CD4-positive, alpha-beta T cell treated with Interleukin-17A for 1 hour (primary cell): Measurements from ENCODE around the gene TNFAIP8L1.
A peak's percentile ranks its signal among the peaks of the same experiment; 100 is the strongest.

ENCODE experiments used
- DNase-seq: peaks from one replicate; pipeline ENCODE4 v3.0.0-alpha.2; 2020

Gene TNFAIP8L1

GRCh38 chr19:4613254-4613751, 26.0 kb upstream of the TNFAIP8L1 start:
- no peak for DNase-seq

GRCh38 chr19:4618019-4618418, 21.3 kb upstream of the TNFAIP8L1 start:
- DNase-seq, result no peak

- DNase-seq, result no peak
Observed at GRCh38 chr19:4619668-4620294, 19.5 kb upstream of the TNFAIP8L1 start.

- no peak for DNase-seq
Observed at GRCh38 chr19:4620675-4621074, 18.6 kb upstream of the TNFAIP8L1 start.

GRCh38 chr19:4622695-4623421, 16.5 kb upstream of the TNFAIP8L1 start:
- no peak for DNase-seq

- no peak for DNase-seq
Observed at GRCh38 chr19:4624301-4624700, 15.0 kb upstream of the TNFAIP8L1 start.

GRCh38 chr19:4624733-4625362, 14.5 kb upstream of the TNFAIP8L1 start:
- no peak for DNase-seq

GRCh38 chr19:4633140-4633967, 6.0 kb upstream of the TNFAIP8L1 start:
- DNase-seq, result peak; percentile 65

- no peak for DNase-seq
Observed at GRCh38 chr19:4635754-4636116, 3.6 kb upstream of the TNFAIP8L1 start.

GRCh38 chr19:4636151-4636717, 3.1 kb upstream of the TNFAIP8L1 start:
- DNase-seq, result peak; percentile 74

GRCh38 chr19:4636761-4637160, 2.6 kb upstream of the TNFAIP8L1 start:
- no peak for DNase-seq

- no peak for DNase-seq
Observed at GRCh38 chr19:4638317-4638716, 999 bp upstream of the TNFAIP8L1 start.

- DNase-seq, result peak; percentile 11
Observed at GRCh38 chr19:4639531-4640246, 373 bp downstream of the TNFAIP8L1 start.

GRCh38 chr19:4640247-4641000, 1.1 kb downstream of the TNFAIP8L1 start:
- no peak for DNase-seq

GRCh38 chr19:4641132-4641531, 1.8 kb downstream of the TNFAIP8L1 start:
- no peak for DNase-seq

- no peak for DNase-seq
Observed at GRCh38 chr19:4642625-4643024, 3.3 kb downstream of the TNFAIP8L1 start.

GRCh38 chr19:4645718-4646117, 6.4 kb downstream of the TNFAIP8L1 start:
- no peak for DNase-seq

- no peak for DNase-seq
Observed at GRCh38 chr19:4647676-4648644, 8.6 kb downstream of the TNFAIP8L1 start.

- no peak for DNase-seq
Observed at GRCh38 chr19:4649392-4650047, 10.2 kb downstream of the TNFAIP8L1 start.

- no peak for DNase-seq
Observed at GRCh38 chr19:4650159-4650558, 10.8 kb downstream of the TNFAIP8L1 start.
